ENCODE data around the gene TPP2.

- TF ChIP-seq CTCF (IDR thresholded peaks at IDR 0.05; ENCODE audit: low read depth, low read length, missing input control) (no peak), ATF3 (IDR thresholded peaks at IDR 0.05) (no peak)
Measured at GRCh38 chr13:102697929-102698648, 101.3 kb downstream of the TPP2 start.

Measured in liver (tissue), 3 donors.